GM12864 (cell line): Measurements from ENCODE around the gene FNIP1.

Source experiments
- DNase-seq: peaks from one replicate; pipeline ENCODE4 v3.0.0-alpha.2; 2011; ENCODE audit warnings: low read depth
- H3K4me3 ChIP-seq: 2 replicates; pipeline ENCODE4 v1.5.1; 2011; ENCODE audit warnings: mild to moderate bottlenecking, low read depth, low read length, control low read depth
- TF ChIP-seq, protein P1 (sequence below): IDR thresholded peaks from 2 replicates; pipeline ENCODE4 v1.5.1; 2011; ENCODE audit warnings: low read depth, mild to moderate bottlenecking, moderate library complexity, low read length, control low read depth, inconsistent platforms; ENCODE audit errors: missing control alignments

Gene FNIP1

DNA sequence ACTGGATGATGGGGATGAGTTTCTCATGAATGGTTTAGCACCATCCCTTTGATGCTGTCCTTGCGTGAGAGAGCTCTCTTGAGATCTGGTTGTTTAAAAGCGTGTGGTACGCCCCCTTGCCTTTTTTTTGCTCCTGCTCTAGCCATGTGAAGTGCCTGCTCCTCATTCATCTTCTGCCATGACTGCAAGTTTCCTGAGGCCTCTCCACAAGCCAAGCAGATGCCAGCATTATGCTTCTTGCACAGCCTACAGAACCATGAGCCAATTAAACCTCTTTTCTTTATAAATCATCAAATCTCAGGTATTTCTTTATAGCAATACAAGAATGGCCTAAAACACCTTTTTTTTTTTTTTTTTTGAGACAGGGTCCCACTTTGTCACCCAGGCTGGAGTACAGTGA, 32.8 kb downstream of the FNIP1 start:
- no peak for DNase-seq
- TF ChIP-seq, protein P1, sequence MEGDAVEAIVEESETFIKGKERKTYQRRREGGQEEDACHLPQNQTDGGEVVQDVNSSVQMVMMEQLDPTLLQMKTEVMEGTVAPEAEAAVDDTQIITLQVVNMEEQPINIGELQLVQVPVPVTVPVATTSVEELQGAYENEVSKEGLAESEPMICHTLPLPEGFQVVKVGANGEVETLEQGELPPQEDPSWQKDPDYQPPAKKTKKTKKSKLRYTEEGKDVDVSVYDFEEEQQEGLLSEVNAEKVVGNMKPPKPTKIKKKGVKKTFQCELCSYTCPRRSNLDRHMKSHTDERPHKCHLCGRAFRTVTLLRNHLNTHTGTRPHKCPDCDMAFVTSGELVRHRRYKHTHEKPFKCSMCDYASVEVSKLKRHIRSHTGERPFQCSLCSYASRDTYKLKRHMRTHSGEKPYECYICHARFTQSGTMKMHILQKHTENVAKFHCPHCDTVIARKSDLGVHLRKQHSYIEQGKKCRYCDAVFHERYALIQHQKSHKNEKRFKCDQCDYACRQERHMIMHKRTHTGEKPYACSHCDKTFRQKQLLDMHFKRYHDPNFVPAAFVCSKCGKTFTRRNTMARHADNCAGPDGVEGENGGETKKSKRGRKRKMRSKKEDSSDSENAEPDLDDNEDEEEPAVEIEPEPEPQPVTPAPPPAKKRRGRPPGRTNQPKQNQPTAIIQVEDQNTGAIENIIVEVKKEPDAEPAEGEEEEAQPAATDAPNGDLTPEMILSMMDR: no peak

DNA sequence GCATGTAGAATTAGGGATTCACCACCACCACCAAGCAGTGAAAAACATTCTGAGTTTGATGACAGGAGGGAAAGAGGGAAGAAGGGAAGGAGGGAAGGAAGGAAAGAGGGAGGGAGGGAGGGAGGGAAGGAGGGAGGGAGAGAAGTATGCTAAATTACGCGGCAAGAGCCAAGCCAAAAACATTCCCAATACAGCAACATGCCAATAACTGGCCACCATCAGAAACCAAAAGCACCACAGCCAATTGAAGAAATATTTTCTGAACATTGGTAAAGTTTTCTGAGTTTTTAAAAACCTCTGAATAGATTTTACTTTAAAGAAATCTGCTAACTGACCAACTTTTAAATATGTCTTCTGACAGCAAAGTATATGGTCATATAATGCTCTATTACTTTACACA, 36.0 kb downstream of the FNIP1 start:
- H3K4me3 ChIP-seq: no peak overlapping the region
- TF ChIP-seq, protein P1: no peak
- DNase-seq: no peak

More for the DNA sequence above, 32.8 kb downstream of the FNIP1 start:
- H3K4me3 ChIP-seq: no peak overlapping the region

DNA sequence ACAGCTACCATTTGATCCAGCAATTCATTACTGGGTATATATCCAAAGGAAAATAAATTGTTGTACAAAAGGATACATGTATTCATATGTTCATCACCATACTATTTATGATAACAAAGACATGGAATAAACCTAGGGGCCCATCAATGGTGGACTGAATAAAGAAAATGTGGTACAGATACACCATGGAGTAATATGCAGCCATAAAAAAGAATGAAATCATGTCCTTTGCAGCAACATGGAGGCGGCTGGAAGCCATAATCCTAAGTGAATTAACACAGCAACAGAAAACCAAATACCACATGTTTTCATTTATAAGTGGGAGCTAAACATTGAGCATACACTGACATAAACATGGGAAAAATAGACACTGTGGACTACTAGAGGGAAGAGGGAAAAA, 37.1 kb downstream of the FNIP1 start:
- H3K4me3 ChIP-seq: no peak overlapping the region
- TF ChIP-seq, protein P1: no peak
- no peak for DNase-seq

DNA sequence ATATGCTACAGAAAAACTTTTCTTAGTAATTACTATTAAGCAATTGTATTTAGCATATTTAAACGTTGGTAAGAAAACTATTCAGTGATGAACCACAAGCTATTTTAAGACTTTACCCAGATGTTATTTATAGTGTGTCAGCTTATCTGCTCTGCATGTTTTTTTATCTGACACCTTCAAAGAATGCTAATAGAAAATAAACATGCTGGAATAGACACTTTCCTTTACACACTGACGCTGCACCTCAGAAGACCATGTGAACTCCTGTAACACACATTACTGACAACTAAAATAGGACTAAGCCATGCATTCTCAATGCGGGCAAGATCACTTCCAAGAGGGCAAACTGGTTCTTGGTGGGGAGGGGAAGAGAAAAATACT, 38.3 kb downstream of the FNIP1 start:
- no peak for DNase-seq
- TF ChIP-seq, protein P1: no peak
- no peak overlapping the region for H3K4me3 ChIP-seq

DNA sequence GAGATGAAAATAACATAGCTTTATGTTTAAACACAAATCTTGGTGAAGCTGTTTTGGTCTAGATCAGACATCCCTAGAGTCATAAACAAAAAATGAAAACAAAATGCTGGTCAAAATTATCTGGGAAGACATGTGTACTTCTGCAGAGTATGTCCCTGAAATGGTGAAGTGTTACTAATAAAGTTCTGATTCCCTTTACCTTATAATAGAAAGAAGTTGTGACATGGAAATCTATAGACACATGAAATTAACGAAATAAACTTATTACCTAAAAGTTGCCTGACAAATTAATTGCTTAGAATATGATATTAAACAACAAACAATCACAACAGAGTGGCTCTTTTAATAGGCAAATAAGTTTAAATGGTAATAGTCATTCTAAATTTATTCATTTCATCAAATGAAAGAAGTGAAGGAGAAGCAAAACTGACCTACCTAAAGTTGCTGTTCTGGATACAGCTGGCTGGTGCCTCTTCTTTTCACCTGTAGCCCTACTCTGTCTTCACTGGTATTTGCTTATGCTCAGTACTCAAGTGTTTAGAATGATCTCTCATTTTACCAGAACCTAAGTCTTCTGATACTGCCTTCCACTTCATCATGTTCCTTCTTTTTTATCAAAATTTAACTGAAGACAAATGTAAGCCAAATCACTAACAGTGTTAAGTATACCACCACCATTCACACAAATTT, 38.8 kb downstream of the FNIP1 start:
- TF ChIP-seq, protein P1: no peak
- no peak overlapping the region for H3K4me3 ChIP-seq
- DNase-seq: no peak

DNA sequence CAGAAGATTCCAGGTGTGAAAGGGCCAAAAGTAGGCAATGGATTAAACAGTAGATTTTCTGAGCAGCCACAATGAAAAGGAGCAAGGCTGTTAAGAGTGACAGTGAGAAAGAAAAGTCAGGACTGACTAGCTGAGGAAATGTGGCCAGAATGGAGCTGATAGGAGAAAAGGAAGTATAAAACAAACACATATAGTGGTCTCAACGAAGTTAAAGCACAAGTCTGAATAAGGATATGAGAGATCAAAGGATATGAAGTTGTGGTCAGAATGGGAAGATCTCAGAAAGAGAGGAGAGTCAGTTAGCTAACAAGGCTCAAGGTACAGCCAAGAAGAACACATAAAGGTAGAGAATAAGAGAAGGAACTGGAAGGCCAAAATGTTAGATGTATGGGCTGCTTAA, 39.9 kb downstream of the FNIP1 start:
- TF ChIP-seq, protein P1: no peak
- H3K4me3 ChIP-seq: no peak overlapping the region

DNA sequence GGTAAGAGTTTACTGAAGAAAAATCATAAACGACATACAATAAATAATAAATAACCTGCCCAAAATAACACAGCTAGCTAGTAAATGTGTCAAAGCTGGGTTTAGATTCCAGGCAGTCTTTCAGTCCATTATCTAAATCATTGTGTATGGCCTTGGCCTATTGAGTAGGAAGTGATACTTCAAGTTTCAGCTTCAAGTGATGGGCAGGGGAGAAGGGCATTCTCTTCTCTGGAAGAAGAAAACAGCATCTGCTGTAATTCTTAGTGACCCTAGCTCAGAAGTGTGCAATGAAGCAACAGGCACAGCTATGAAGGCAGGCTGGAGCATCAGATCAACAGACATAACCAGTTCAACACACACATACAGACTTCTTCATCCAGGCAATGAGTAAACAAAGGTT, 42.5 kb downstream of the FNIP1 start:
- TF ChIP-seq, protein P1: no peak
- no peak for DNase-seq
- H3K4me3 ChIP-seq: no peak overlapping the region

More for the DNA sequence above, 39.9 kb downstream of the FNIP1 start:
- no peak for DNase-seq
